NCI-H748 (cell line): Measurements from ENCODE around the gene CD244.

Experiments used
- DNase-seq: peaks from one replicate; lab custom pipeline; 2025; ENCODE audit not compliant: unreplicated experiment; lab: John Stamatoyannopoulos, UW

The CD244 gene

DNA sequence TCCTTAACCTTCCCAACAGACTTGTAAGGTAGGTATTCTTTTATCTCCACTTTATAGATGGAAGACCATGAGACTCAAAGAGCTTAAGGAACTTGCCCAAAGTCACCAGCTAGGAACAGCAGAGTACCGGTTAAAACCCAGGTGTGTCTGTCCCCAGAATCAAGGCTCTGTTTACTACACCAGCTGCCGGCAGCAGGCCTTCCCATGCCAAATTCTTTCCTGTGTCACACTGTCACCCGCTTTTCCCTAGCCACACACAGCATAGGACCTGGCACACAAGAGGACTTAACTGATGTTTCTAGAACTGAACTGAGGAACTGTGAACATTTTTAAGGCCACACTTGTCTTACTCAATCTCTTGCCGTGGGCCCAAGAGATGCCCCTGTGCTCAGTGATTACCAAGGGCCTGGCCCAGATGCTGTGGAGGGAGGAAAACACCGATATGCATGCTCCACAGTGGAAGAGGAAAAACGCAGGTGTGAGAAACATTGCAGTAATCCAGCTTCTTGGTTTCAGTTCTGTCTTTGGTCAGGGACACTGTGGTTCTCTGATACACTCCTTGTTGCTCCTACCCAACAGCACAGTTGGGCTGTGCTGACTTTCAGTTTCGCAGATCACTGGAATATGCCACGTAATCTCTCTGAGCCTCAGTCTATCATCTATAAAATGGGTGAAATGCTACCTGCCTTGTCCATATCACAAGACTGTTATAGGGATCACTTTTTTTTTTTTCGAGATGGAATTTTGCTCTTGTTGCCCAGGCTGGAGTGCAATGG is 80.6 kb downstream of the CD244 start:
- DNase-seq: no peak

DNA sequence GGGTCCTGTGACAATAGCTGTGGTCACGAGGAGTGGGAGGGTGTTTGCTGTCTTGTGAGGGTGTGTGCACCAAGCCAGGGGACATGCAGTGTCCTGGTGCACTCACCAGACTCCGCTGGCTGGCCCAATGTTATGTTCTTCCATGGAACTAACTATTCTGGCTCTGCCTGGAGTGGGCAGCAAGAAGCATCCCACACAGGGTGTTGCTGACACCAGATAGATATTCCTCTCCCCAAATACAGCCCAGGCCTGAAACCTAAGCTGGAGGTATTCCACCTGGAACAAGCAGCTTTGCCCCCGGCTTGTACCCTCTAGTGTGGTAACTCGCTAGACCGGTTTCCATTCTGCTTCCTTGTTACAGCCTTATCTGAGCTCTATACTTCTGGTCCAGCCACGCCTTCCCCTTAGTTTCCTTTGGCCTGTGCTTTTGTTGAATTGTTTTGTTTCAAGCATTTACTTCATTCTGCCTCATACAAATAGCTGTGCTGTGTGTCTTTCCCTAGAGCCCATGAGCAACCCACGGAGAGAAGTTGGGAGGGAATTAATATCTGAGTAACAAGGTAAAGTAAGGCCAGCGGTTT is 81.4 kb downstream of the CD244 start:
- DNase-seq: peak; percentile 40

DNA sequence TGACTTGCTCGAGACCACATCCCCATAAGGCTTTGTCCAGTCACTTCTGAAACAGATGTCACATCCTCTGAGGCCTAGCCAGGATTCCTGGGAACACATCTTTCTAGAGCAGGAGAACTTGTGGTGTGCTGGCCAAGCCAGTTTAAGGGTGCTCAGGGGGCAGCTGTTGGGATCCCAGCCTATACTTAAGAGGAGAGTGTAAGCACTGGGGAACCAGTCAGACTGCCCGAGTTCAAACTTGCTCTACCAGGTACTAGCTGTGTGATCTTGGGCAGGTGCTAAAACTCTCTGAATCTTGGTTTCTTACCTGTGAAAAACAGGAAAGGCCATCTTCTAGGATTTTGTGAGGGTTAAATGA is 82.3 kb downstream of the CD244 start:
- DNase-seq: no peak
